HEK293T (cell line): Measurements from ENCODE around the gene PLCH2.

Source experiments
- CTCF ChIA-PET: fragments of 350-600 bp; formaldehyde crosslinking; extraction: SDS; loops from one replicate; lab custom pipeline; 2021; ENCODE audit warnings: antibody characterized with exemption, inconsistent platforms; lab: Yijun Ruan, JAX
- POLR2A ChIA-PET: fragments of 350-600 bp; formaldehyde crosslinking; extraction: SDS; loops from one replicate; lab custom pipeline; 2020; ENCODE audit warnings: antibody characterized with exemption, inconsistent platforms; lab: Yijun Ruan, JAX
- DNase-seq: peaks from one replicate; pipeline ENCODE4 v3.0.0; 2012; ENCODE audit warnings: mixed read lengths; ENCODE audit errors: extremely low spot score
- ARNT ChIP-seq: fragments of 450-650 bp; IDR thresholded peaks from 2 replicates; pipeline ENCODE4 v1.6.1; 2017; ENCODE audit warnings: mild to moderate bottlenecking
- BHLHE40 ChIP-seq: fragments of 450-650 bp; IDR thresholded peaks from 2 replicates; pipeline ENCODE4 v1.6.1; 2016; ENCODE audit warnings: mild to moderate bottlenecking, moderate library complexity, borderline replicate concordance
- CTBP1 ChIP-seq: fragments of 450-650 bp; IDR thresholded peaks from 2 replicates; pipeline ENCODE4 v1.6.1; 2016; ENCODE audit warnings: borderline replicate concordance
- ELF4 ChIP-seq: fragments of 450-650 bp; IDR thresholded peaks from 2 replicates; pipeline ENCODE4 v1.6.1; 2017; ENCODE audit warnings: antibody characterized with exemption
- FOXA1 ChIP-seq: fragments of 450-650 bp; IDR thresholded peaks from 2 replicates; pipeline ENCODE4 v1.6.1; 2016; ENCODE audit warnings: mild to moderate bottlenecking
- FOXK2 ChIP-seq: fragments of 450-650 bp; IDR thresholded peaks from 2 replicates; pipeline ENCODE4 v1.6.1; 2016; ENCODE audit warnings: mild to moderate bottlenecking
- FOXM1 ChIP-seq: fragments of 450-650 bp; IDR thresholded peaks from 2 replicates; pipeline ENCODE4 v1.6.1; 2017; ENCODE audit warnings: mild to moderate bottlenecking, borderline replicate concordance
- HDGF ChIP-seq: fragments of 450-650 bp; IDR thresholded peaks from 2 replicates; pipeline ENCODE4 v1.6.1; 2017; ENCODE audit warnings: antibody characterized with exemption, borderline replicate concordance
- L3MBTL2 ChIP-seq: fragments of 450-650 bp; conservative IDR thresholded peaks from 2 replicates; pipeline ENCODE4 v1.6.1; 2016; ENCODE audit warnings: mild to moderate bottlenecking
- LEF1 ChIP-seq: fragments of 450-650 bp; IDR thresholded peaks from 2 replicates; pipeline ENCODE4 v1.6.1; 2017; ENCODE audit warnings: mild to moderate bottlenecking, borderline replicate concordance
- NFRKB ChIP-seq: fragments of 450-650 bp; IDR thresholded peaks from 2 replicates; pipeline ENCODE4 v1.6.1; 2016; ENCODE audit warnings: mild to moderate bottlenecking, moderate library complexity
- SP1 ChIP-seq: fragments of 450-650 bp; IDR thresholded peaks from 2 replicates; pipeline ENCODE4 v1.6.1; 2017
- SUZ12 ChIP-seq: fragments of 450-650 bp; IDR thresholded peaks from 2 replicates; pipeline ENCODE4 v1.6.1; 2016; ENCODE audit warnings: mild to moderate bottlenecking
- TARDBP ChIP-seq: fragments of 450-650 bp; IDR thresholded peaks from 2 replicates; pipeline ENCODE4 v1.6.1; 2016
- ZNF384 ChIP-seq: fragments of 450-650 bp; IDR thresholded peaks from 2 replicates; pipeline ENCODE4 v1.6.1; 2016
- TF ChIP-seq, protein P1 (sequence below): fragments of 450-650 bp; IDR thresholded peaks from 2 replicates; pipeline ENCODE4 v1.6.1; 2016

Gene PLCH2, protein sequence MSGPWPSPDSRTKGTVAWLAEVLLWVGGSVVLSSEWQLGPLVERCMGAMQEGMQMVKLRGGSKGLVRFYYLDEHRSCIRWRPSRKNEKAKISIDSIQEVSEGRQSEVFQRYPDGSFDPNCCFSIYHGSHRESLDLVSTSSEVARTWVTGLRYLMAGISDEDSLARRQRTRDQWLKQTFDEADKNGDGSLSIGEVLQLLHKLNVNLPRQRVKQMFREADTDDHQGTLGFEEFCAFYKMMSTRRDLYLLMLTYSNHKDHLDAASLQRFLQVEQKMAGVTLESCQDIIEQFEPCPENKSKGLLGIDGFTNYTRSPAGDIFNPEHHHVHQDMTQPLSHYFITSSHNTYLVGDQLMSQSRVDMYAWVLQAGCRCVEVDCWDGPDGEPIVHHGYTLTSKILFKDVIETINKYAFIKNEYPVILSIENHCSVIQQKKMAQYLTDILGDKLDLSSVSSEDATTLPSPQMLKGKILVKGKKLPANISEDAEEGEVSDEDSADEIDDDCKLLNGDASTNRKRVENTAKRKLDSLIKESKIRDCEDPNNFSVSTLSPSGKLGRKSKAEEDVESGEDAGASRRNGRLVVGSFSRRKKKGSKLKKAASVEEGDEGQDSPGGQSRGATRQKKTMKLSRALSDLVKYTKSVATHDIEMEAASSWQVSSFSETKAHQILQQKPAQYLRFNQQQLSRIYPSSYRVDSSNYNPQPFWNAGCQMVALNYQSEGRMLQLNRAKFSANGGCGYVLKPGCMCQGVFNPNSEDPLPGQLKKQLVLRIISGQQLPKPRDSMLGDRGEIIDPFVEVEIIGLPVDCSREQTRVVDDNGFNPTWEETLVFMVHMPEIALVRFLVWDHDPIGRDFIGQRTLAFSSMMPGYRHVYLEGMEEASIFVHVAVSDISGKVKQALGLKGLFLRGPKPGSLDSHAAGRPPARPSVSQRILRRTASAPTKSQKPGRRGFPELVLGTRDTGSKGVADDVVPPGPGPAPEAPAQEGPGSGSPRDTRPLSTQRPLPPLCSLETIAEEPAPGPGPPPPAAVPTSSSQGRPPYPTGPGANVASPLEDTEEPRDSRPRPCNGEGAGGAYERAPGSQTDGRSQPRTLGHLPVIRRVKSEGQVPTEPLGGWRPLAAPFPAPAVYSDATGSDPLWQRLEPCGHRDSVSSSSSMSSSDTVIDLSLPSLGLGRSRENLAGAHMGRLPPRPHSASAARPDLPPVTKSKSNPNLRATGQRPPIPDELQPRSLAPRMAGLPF (N-terminal part only)

DNA sequence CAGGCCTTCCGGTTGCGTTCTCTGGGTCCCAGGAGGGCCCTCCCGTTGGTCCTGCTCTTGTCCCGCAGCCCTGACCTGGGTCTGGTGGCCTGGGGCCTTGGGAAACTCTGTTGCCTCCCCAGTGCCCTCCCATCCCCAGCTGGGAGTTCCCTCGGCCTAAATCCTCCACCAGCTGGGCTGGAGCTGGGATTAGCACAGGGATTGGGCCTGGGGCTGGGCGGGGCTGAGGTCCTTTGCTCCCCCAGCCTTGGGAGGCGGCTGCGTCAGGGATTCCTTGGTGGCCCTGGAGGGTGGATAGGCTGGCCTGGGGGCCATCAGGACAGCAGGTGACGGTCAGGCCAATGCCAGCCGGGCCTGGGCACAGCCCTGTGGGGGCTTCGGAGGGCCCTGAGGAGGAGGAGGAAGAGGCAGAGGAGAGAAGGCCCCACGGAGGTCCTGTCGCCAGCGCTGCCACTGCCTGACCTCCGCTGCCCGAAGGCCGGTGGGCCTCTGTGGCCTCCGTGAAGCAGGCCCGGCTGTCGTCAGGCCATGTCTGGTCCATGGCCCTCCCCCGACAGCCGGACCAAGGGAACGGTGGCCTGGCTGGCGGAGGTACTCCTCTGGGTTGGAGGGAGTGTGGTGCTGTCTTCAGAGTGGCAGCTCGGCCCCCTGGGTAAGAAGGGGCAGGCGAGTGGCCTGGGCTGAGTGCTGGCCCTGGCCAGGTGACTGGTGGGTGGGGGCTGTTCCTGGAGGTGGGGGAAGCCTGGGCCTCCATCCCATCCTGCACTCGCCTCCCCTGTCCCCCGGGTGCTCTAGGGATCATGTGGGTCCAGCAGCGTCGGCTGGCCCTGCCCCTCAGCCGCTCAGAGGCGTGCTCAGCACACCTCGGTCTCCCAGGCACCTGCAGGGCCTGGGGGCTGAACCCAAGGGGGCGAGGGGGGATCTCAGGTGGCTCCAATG, at the start of gene PLCH2:
TSS of gene PLCH2 (plus strand) at position 229 of the 939 bp plus-strand sequence. CDS start at position 529, 300 bp downstream.
- TF ChIP-seq LEF1 (no peak), SUZ12 (no peak), ELF4 (no peak), FOXK2 (no peak), TARDBP (no peak), BHLHE40 (no peak), HDGF (no peak), SP1 (no peak), FOXM1 (no peak), NFRKB (no peak), CTBP1 (no peak), L3MBTL2 (no peak), ARNT (no peak), ZNF384 (no peak), FOXA1 (no peak)
- TF ChIP-seq, protein P1, sequence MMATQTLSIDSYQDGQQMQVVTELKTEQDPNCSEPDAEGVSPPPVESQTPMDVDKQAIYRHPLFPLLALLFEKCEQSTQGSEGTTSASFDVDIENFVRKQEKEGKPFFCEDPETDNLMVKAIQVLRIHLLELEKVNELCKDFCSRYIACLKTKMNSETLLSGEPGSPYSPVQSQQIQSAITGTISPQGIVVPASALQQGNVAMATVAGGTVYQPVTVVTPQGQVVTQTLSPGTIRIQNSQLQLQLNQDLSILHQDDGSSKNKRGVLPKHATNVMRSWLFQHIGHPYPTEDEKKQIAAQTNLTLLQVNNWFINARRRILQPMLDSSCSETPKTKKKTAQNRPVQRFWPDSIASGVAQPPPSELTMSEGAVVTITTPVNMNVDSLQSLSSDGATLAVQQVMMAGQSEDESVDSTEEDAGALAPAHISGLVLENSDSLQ: no peak
- DNase-seq: no peak
- CTCF ChIA-PET: no interaction called here
- POLR2A ChIA-PET: no interaction called here

DNA sequence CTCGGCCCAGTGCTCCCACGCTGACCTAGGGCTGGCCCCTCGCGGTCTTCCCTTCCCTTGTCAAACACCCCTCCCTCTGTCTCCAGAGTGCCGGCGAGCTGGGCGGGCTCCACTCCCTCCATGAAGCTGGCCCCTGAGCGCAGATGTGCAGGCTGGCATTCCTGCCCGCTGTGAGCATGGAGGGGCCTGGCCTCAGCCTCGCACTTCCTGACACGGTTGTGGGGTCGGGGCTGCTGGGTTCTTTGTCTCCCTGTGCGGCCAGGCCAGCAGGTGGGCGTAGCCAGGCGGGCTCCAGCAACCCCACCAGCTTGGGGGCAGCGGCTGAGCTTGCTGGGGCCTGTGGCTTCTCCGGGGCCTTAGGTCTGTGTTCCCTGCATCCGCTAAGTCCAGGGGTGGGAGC, 49.5 kb upstream of the PLCH2 start:
- POLR2A ChIA-PET: no interaction called here
- DNase-seq: no peak
- CTCF ChIA-PET: no interaction called here
- TF ChIP-seq CTBP1 (no peak), FOXK2 (no peak), HDGF (no peak), ARNT (no peak), LEF1 (no peak)

DNA sequence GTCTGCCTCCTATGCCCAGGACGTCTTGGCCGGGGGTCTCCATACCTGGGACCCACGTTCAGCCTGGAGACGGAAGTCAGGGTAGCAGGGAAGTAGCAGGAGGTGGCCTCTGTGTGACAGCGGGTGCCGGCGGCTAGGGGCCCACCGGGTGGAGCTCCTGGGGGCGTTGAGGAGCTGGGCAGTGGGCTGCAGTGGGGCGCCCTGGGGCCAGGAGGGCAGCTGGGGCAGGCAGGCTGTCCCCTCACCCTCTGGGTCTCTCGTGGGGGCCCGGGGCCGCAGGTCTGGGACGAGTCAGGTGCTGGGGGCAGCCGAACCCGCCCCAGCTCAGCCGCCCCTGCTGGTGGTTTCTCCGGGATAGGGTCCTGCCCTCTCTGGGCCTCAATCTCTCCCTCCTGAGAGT, 49.0 kb upstream of the PLCH2 start:
- DNase-seq: no peak
- TF ChIP-seq ARNT: no peak
- no peak for TF ChIP-seq TARDBP
- no peak for TF ChIP-seq FOXK2
- no peak for TF ChIP-seq FOXA1
- no peak for TF ChIP-seq FOXM1
- no peak for TF ChIP-seq SUZ12
- no peak for TF ChIP-seq LEF1
- ChIA-PET POLR2A (no interaction called here), CTCF (no interaction called here)

DNA sequence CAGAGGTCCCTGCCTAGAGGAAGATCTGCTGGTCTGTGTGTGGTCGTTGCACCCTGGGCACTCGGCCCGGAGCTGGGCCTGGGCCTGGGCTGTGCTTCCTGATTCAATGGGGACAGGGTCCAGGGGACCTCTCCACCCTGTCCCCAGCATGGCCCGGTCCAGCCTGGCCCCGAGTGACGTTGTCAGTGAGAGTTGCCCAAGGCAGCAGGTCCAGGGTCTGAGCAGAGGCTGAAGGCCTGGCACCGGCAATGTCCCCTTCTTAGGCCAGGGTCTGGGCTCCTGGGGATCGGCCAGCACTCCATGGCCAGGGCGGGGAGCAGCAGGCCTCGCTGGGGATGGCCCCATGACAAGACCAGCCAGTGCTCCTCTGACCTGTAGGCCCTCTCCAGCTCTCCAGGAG, 48.1 kb upstream of the PLCH2 start:
- no peak for DNase-seq
- no peak for TF ChIP-seq SUZ12
- TF ChIP-seq HDGF: no peak
- no peak for TF ChIP-seq LEF1
- TF ChIP-seq ARNT: no peak
- TF ChIP-seq CTBP1: no peak
- TF ChIP-seq FOXK2: no peak
- no peak for TF ChIP-seq TARDBP
- no peak for TF ChIP-seq ELF4
- TF ChIP-seq L3MBTL2: no peak
- no peak for TF ChIP-seq FOXM1
- TF ChIP-seq, protein P1: no peak
- no peak for TF ChIP-seq NFRKB
- TF ChIP-seq SP1: no peak
- no peak for TF ChIP-seq BHLHE40
- TF ChIP-seq ZNF384: no peak
- no peak for TF ChIP-seq FOXA1
- ChIA-PET CTCF (no interaction called here), POLR2A (no interaction called here)

DNA sequence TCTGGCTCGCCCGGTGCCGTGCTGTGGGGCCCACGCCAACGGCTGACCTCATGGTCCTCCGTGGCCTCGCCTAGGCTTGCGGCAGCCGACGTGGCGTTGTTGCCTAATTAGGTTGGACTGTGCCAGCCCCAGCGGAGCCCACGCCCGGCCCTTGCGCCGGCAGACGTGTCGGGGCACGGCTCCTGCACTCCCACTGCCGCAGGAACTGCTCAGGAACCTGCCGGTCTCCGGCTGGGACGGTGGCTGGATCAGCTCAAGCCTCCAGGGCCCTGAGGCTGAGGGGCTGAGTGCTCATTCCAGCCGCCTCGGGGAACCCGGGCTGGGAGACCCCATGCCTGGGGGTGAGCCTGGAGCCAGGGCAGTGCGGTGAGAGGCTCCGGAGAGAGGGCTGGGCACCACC, 47.6 kb upstream of the PLCH2 start:
- POLR2A ChIA-PET: no interaction called here
- CTCF ChIA-PET: no interaction called here
- no peak for DNase-seq
- TF ChIP-seq FOXM1: no peak
- TF ChIP-seq FOXA1: no peak
- TF ChIP-seq CTBP1: no peak
- TF ChIP-seq ARNT: no peak
- no peak for TF ChIP-seq HDGF
- TF ChIP-seq ELF4: no peak
- no peak for TF ChIP-seq NFRKB
- TF ChIP-seq SP1: no peak
- TF ChIP-seq BHLHE40: no peak
- TF ChIP-seq SUZ12: no peak
- no peak for TF ChIP-seq TARDBP
- no peak for TF ChIP-seq ZNF384
- TF ChIP-seq, protein P1: no peak
- no peak for TF ChIP-seq FOXK2
- no peak for TF ChIP-seq L3MBTL2
- no peak for TF ChIP-seq LEF1
